ENCODE results near the gene CCNY. TPM values are rescaled to one million over a fixed set of nuclear protein-coding genes. Genes with fewer than 3 reads are reported as not detected.

The CCNY gene
- total RNA-seq, 3 donors from 2014 or later (not counting 1 experiment from before 2014, with no cell fraction given) = 71.0 to 87.2 (median 74.3) TPM

GRCh38 chr10:35388197-35388596 lies 51.9 kb downstream of the CCNY start:
- intact Hi-C loops (cut with micrococcal nuclease) = no loop called here

GRCh38 chr10:35388682-35389081 lies 52.4 kb downstream of the CCNY start:
- H3K9me3 Mint-ChIP-seq = peaks cover 2 to 16% of the 10 kb centered on the region in 2 donors
- Histone ChIP-seq H3K36me3 (ENCODE audit: control insufficient read depth, insufficient read depth, low read length) (no peaks in the 10 kb centered on the region), H3K27ac (ENCODE audit: low read length) (no peak overlapping the region), H3K4me1 (ENCODE audit: control insufficient read depth, insufficient read depth, low read length) (no peaks in the 10 kb centered on the region), H3K4me3 (ENCODE audit: low read length) (no peak overlapping the region), H3K27me3 (ENCODE audit: control insufficient read depth, insufficient read depth, low read length) (no peaks in the 10 kb centered on the region), H3K9me3 (ENCODE audit: control insufficient read depth, insufficient read depth, low read length) (peaks cover 17% of the 10 kb centered on the region)
- H3K27me3 Mint-ChIP-seq (ENCODE audit: low read depth in 2 of 2) = no peaks in the 10 kb centered on the region
- intact Hi-C loops (cut with micrococcal nuclease) = no loop called here
- no peak overlapping the region for H3K27ac Mint-ChIP-seq
- H3K4me3 Mint-ChIP-seq = no peak overlapping the region
- ATAC-seq (no peak), DNase-seq (no peak)
- 100% methylated on average over 1 of the region's 1 CpG for WGBS (ENCODE audit: insufficient coverage)
- TF ChIP-seq CTCF (IDR thresholded peaks at IDR 0.05) = no peak
- no peaks in the 10 kb centered on the region for H3K36me3 Mint-ChIP-seq
- peaks cover 57 to 85% of the 10 kb centered on the region in 2 donors for H3K4me1 Mint-ChIP-seq

More at GRCh38 chr10:35388197-35388596, 51.9 kb downstream of the CCNY start:
- Histone ChIP-seq H3K27ac (ENCODE audit: low read length) (no peak overlapping the region), H3K4me1 (ENCODE audit: control insufficient read depth, insufficient read depth, low read length) (no peaks in the 10 kb centered on the region), H3K9me3 (ENCODE audit: control insufficient read depth, insufficient read depth, low read length) (peaks cover 17% of the 10 kb centered on the region), H3K27me3 (ENCODE audit: control insufficient read depth, insufficient read depth, low read length) (no peaks in the 10 kb centered on the region), H3K36me3 (ENCODE audit: control insufficient read depth, insufficient read depth, low read length) (no peaks in the 10 kb centered on the region), H3K4me3 (ENCODE audit: low read length) (no peak overlapping the region)
- H3K4me3 Mint-ChIP-seq = no peak overlapping the region
- H3K27me3 Mint-ChIP-seq (ENCODE audit: low read depth in 2 of 2) = no peaks in the 10 kb centered on the region
- no peak for TF ChIP-seq CTCF (IDR thresholded peaks at IDR 0.05)
- ATAC-seq (no peak), DNase-seq (no peak)
- peak overlapping the region in 1 of 2 donors; percentile 59 for H3K27ac Mint-ChIP-seq
- peaks cover 53 to 83% of the 10 kb centered on the region in 2 donors for H3K4me1 Mint-ChIP-seq
- no peaks in the 10 kb centered on the region for H3K36me3 Mint-ChIP-seq
- peaks cover 2 to 16% of the 10 kb centered on the region in 2 donors for H3K9me3 Mint-ChIP-seq

- H3K27me3 Mint-ChIP-seq (ENCODE audit: low read depth in 2 of 2) = no peaks in the 10 kb centered on the region
- no peak for ATAC-seq
- no peaks in the 10 kb centered on the region for H3K36me3 Mint-ChIP-seq
- Histone ChIP-seq H3K27me3 (ENCODE audit: control insufficient read depth, insufficient read depth, low read length) (no peaks in the 10 kb centered on the region), H3K27ac (ENCODE audit: low read length) (no peak overlapping the region), H3K9me3 (ENCODE audit: control insufficient read depth, insufficient read depth, low read length) (peaks cover 17% of the 10 kb centered on the region), H3K4me1 (ENCODE audit: control insufficient read depth, insufficient read depth, low read length) (no peaks in the 10 kb centered on the region), H3K36me3 (ENCODE audit: control insufficient read depth, insufficient read depth, low read length) (no peaks in the 10 kb centered on the region), H3K4me3 (ENCODE audit: low read length) (no peak overlapping the region)
- peaks cover 2 to 16% of the 10 kb centered on the region in 2 donors for H3K9me3 Mint-ChIP-seq
- 94% methylated on average over 1 of the region's 2 CpGs for WGBS (ENCODE audit: insufficient coverage)
- no peak for DNase-seq
- no peak overlapping the region for H3K27ac Mint-ChIP-seq
- H3K4me1 Mint-ChIP-seq = peaks cover 59 to 88% of the 10 kb centered on the region in 2 donors
- intact Hi-C loops (cut with micrococcal nuclease) = no loop called here
- TF ChIP-seq CTCF (IDR thresholded peaks at IDR 0.05) = no peak
- no peak overlapping the region for H3K4me3 Mint-ChIP-seq
Measured at GRCh38 chr10:35390161-35390840, 54.0 kb downstream of the CCNY start.

- H3K27me3 Mint-ChIP-seq (ENCODE audit: low read depth in 2 of 2) = no peaks in the 10 kb centered on the region
- Histone ChIP-seq H3K36me3 (ENCODE audit: control insufficient read depth, insufficient read depth, low read length) (no peaks in the 10 kb centered on the region), H3K27me3 (ENCODE audit: control insufficient read depth, insufficient read depth, low read length) (no peaks in the 10 kb centered on the region), H3K27ac (ENCODE audit: low read length) (no peak overlapping the region), H3K4me1 (ENCODE audit: control insufficient read depth, insufficient read depth, low read length) (no peaks in the 10 kb centered on the region), H3K9me3 (ENCODE audit: control insufficient read depth, insufficient read depth, low read length) (peaks cover 17% of the 10 kb centered on the region), H3K4me3 (ENCODE audit: low read length) (no peak overlapping the region)
- no peak overlapping the region for H3K27ac Mint-ChIP-seq
- WGBS (ENCODE audit: insufficient coverage) = 100% methylated on average over 1 of the region's 2 CpGs
- TF ChIP-seq CTCF (IDR thresholded peaks at IDR 0.05) = no peak
- DNase-seq = no peak
- peaks cover 2 to 16% of the 10 kb centered on the region in 2 donors for H3K9me3 Mint-ChIP-seq
- no peaks in the 10 kb centered on the region for H3K36me3 Mint-ChIP-seq
- intact Hi-C loops (cut with micrococcal nuclease) = no loop called here
- no peak for ATAC-seq
- H3K4me1 Mint-ChIP-seq = peaks cover 59 to 88% of the 10 kb centered on the region in 2 donors
- no peak overlapping the region for H3K4me3 Mint-ChIP-seq
Measured at GRCh38 chr10:35390843-35391152, 54.5 kb downstream of the CCNY start.
